ENCODE results near the gene DNAJB4. TPM values are rescaled to one million over a fixed set of nuclear protein-coding genes. Genes with fewer than 3 reads are reported as not detected.
A peak's percentile ranks its signal among the peaks of the same experiment; 100 is the strongest.
"Not testable (repeated sequence)": the region's sequence is repeated elsewhere in the genome, so short reads cannot be mapped to it uniquely, and the experiment has no call there.

The DNAJB4 gene
- total and polyA plus RNA-seq, 2 of the 8 experiments (the other 6 are each of a cell fraction or from before 2014, with no cell fraction given): 6.6 to 21.8 TPM

DNA sequence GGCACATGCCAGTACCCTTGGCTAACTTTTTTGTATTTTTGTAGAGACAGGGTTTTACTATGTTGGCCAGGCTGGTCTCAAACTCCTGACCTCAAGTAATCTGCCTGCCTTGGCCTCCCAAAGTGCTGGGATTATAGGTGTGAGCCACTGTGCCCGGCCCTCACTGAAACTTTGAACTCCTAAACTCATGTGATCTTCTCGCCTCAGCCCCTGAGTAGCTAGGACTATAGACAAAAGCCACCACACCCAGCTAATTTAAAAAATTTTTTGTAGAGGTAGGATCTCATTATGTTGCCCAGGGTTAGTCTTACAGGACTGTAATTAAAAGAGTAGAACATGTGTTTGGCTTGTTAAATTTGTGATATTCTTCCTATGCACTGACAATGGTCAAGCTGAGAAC, 60.1 kb downstream of the DNAJB4 start:
- not testable (repeated sequence) for H2BK12ac ChIP-seq (ENCODE audit: low read depth, low read length); H3K56ac ChIP-seq (replicated peaks; ENCODE audit: insufficient read length, low read depth, low read length); H4K20me1 ChIP-seq (replicated peaks in 1 of 2; ENCODE audit: control insufficient read depth in 1 of 2, insufficient read depth in 2 of 2, low read length in 2 of 2); H3K9ac ChIP-seq (replicated peaks in 1 of 4; ENCODE audit: extremely low read depth in 1 of 4, low read depth in 3 of 4, low read length in 3 of 4); H2AK5ac ChIP-seq (ENCODE audit: low read depth, low read length); H4K5ac ChIP-seq (ENCODE audit: insufficient read length, low read depth, low read length); H3K23me2 ChIP-seq (ENCODE audit: low read depth, low read length); H4K91ac ChIP-seq (replicated peaks; ENCODE audit: insufficient read length, low read length); H2BK120ac ChIP-seq (replicated peaks; ENCODE audit: low read depth, low read length); H3K4me1 ChIP-seq (replicated peaks in 1 of 4; ENCODE audit: control insufficient read depth in 3 of 4, insufficient read depth in 4 of 4, low read length in 3 of 4); H2BK20ac ChIP-seq (ENCODE audit: low read length); H3K4me3 ChIP-seq (ENCODE audit: extremely low read depth in 1 of 4, insufficient read depth in 2 of 4, low read depth in 3 of 4, low read length in 4 of 4); H3K23ac ChIP-seq (ENCODE audit: insufficient read length); H4K8ac ChIP-seq (ENCODE audit: extremely low read depth, insufficient read depth, low read length); DNase-seq (ENCODE audit: low read depth in 1 of 2, low spot score in 2 of 2); H2AFZ ChIP-seq (ENCODE audit: low read length); H3K9me3 ChIP-seq (ENCODE audit: insufficient read depth in 2 of 2, low read depth in 1 of 2, low read length in 1 of 2); H3K14ac ChIP-seq (ENCODE audit: insufficient read length); H3K79me2 ChIP-seq (ENCODE audit: control insufficient read depth in 1 of 2, insufficient read depth in 2 of 2, low read length in 2 of 2); H3K4me2 ChIP-seq (ENCODE audit: insufficient read depth in 1 of 2, low read depth in 2 of 2, low read length in 2 of 2); H3K27me3 ChIP-seq (replicated peaks in 1 of 4; ENCODE audit: control insufficient read depth in 3 of 4, extremely low read depth in 1 of 4, insufficient read depth in 3 of 4, low read length in 3 of 4); H2BK5ac ChIP-seq (ENCODE audit: low read depth, low read length); H2BK15ac ChIP-seq (ENCODE audit: low read length); H3K27ac ChIP-seq (ENCODE audit: low read depth, low read length); H3K79me1 ChIP-seq (ENCODE audit: low read depth, low read length); H3K18ac ChIP-seq (ENCODE audit: extremely low read depth, low read length); H3K36me3 ChIP-seq (ENCODE audit: control insufficient read depth in 2 of 4, insufficient read depth in 4 of 4, low read length in 3 of 4); H3K4ac ChIP-seq (replicated peaks; ENCODE audit: insufficient read length, low read depth, low read length); FAIRE-seq
- WGBS, 2 experiments (ENCODE audit: extremely low coverage in 1 of 2, insufficient coverage in 1 of 2, insufficient read length in 1 of 2, insufficient replicate concordance in 2 of 2, low coverage in 1 of 2, low lambda C conversion rate in 2 of 2, missing lambda C conversion rate in 1 of 2): 72% methylated on average over 2 of the region's 2 CpGs; no CpG with 5 or more reads in 1 of the 2 experiments
- CTCF ChIA-PET (ENCODE audit: partially characterized antibody): interaction anchor here (0.7 kb wide), 1 partner anchor 269 kb away, joined by 3 read pairs; no protein-coding TSS in a partner anchor
- POLR2A ChIA-PET (ENCODE audit: partially characterized antibody): interaction anchor here (1.2 kb wide), 1 partner anchor 60 kb away, joined by 3 read pairs; the partner anchor contains the start of gene DNAJB4

Small RNAs within 50 kb of the gene (small RNA-seq; reads per million reads assigned to genes)
- gene AC103591.3 (ENCODE audit: insufficient read depth): 6.0 reads per million, percentile 68 among the genes with 10 or more reads in this experiment

Other genes with a start within 250 kb of the DNAJB4 start
- gene USP33, start 245.1 kb upstream of the DNAJB4 start, total RNA-seq (2021; fragmentation: NEBNext Ultra II Directional; extraction: Animal tissue kit (Norgen Biotek cat#: 25700)): 51.7 and 55.5 TPM in 2 replicates
- gene USP33, start 245.1 kb upstream of the DNAJB4 start, polyA plus RNA-seq (2011; rRNA removed): 11.8 and 20.0 TPM in 2 replicates
- 6.1 and 7.0 TPM in 2 replicates for gene MIGA1, start 225.3 kb upstream of the DNAJB4 start, total RNA-seq (2021; fragmentation: NEBNext Ultra II Directional; extraction: Animal tissue kit (Norgen Biotek cat#: 25700))
- gene MIGA1, start 225.3 kb upstream of the DNAJB4 start, polyA plus RNA-seq (2011; rRNA removed): 0.89 and 0.95 TPM in 2 replicates
- 2.6 and 2.9 TPM in 2 replicates for gene NEXN, start 116.3 kb upstream of the DNAJB4 start, total RNA-seq (2021; fragmentation: NEBNext Ultra II Directional; extraction: Animal tissue kit (Norgen Biotek cat#: 25700))
- 0.17 and 0.20 TPM in 2 replicates for gene NEXN, start 116.3 kb upstream of the DNAJB4 start, polyA plus RNA-seq (2011; rRNA removed)
- 201 and 206 TPM in 2 replicates for gene FUBP1, start 25.9 kb upstream of the DNAJB4 start, total RNA-seq (2021; fragmentation: NEBNext Ultra II Directional; extraction: Animal tissue kit (Norgen Biotek cat#: 25700))
- gene FUBP1, start 25.9 kb upstream of the DNAJB4 start, polyA plus RNA-seq (2011; rRNA removed): 184 and 224 TPM in 2 replicates
- 0.69 and 1.9 TPM in 2 replicates for gene GIPC2, start 41.0 kb downstream of the DNAJB4 start, total RNA-seq (2021; fragmentation: NEBNext Ultra II Directional; extraction: Animal tissue kit (Norgen Biotek cat#: 25700))
- gene GIPC2, start 41.0 kb downstream of the DNAJB4 start, polyA plus RNA-seq (2011; rRNA removed): 0.22 and 0.29 TPM in 2 replicates